Astrocyte (in vitro differentiated cells and primary cell): ENCODE data around the gene GBP3.

ENCODE experiments used
- EZH2 ChIP-seq: IDR thresholded peaks from 2 replicates; pipeline ENCODE4 v1.6.1; 2012; ENCODE audit warnings: mild to moderate bottlenecking, low read length, inconsistent platforms; ENCODE audit not compliant: insufficient read depth
- TF ChIP-seq, protein P1 (sequence below): IDR thresholded peaks from 2 replicates; pipeline ENCODE4 v1.5.1; 2011; ENCODE audit warnings: low read depth, mild to moderate bottlenecking, inconsistent platforms, low read length, moderate library complexity; ENCODE audit not compliant: insufficient read depth

DNA sequence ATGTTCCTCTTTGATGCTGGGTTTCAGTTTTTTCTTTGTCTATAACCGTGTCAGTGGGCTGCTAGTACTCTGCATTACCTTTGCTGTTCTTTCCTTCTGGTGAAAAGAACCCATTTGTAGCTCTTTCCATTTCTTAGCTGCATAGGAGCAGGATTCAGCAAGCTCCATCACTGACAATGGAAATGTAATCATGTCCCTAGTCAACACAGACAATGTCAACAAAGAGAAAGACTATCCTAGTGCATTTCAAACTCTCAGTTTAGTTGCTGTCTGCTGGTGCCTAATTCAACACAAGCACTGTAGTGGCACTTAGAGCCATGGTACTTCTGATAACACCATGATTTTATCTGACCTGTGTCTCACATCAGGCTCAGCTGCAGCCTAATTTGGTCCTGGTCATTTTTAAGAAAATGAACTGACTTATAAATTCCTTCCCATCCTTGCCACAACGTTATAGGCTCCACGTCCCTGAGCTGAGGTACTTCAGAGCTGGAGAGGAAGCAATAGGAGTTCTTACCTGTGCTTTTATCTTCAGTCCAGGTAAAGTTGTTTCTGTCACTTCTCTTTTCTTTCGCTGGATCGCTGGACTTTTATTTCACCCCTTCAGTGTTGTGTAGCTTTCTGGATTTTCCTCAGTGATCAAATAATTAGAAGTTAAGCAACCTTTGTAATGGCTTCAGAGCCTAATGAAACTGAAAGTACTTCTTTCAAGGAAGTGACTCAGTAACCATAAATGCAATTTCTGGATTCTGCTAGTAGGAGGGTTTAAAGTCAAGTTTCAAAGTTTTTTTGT lies at the start of gene GBP3:
- TF ChIP-seq EZH2, result no peak
- TF ChIP-seq, protein P1, sequence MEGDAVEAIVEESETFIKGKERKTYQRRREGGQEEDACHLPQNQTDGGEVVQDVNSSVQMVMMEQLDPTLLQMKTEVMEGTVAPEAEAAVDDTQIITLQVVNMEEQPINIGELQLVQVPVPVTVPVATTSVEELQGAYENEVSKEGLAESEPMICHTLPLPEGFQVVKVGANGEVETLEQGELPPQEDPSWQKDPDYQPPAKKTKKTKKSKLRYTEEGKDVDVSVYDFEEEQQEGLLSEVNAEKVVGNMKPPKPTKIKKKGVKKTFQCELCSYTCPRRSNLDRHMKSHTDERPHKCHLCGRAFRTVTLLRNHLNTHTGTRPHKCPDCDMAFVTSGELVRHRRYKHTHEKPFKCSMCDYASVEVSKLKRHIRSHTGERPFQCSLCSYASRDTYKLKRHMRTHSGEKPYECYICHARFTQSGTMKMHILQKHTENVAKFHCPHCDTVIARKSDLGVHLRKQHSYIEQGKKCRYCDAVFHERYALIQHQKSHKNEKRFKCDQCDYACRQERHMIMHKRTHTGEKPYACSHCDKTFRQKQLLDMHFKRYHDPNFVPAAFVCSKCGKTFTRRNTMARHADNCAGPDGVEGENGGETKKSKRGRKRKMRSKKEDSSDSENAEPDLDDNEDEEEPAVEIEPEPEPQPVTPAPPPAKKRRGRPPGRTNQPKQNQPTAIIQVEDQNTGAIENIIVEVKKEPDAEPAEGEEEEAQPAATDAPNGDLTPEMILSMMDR, result no peak
